Muscle of leg (tissue), 11 donors: Measurements from ENCODE around the gene C1QTNF12. TPM values are rescaled to one million over a fixed set of nuclear protein-coding genes. Genes with fewer than 3 reads are reported as not detected.

Experiments used
- DNase-seq: peaks from one replicate; pipeline ENCODE4 v3.0.0; 2013
- H3K27ac ChIP-seq: one replicate; pipeline ENCODE4 v1.5.1; 2013; ENCODE audit warnings: mild to moderate bottlenecking, low read length, control low read depth
- H3K27me3 ChIP-seq: one replicate; pipeline ENCODE4 v1.6.1; 2013; ENCODE audit warnings: low read length; ENCODE audit not compliant: control insufficient read depth, insufficient read depth
- H3K36me3 ChIP-seq: one replicate; pipeline ENCODE4 v1.6.1; 2013; ENCODE audit warnings: low read length; ENCODE audit not compliant: control insufficient read depth, insufficient read depth
- H3K4me1 ChIP-seq: one replicate; pipeline ENCODE4 v1.6.1; 2013; ENCODE audit warnings: low read length; ENCODE audit not compliant: control insufficient read depth, insufficient read depth
- H3K4me3 ChIP-seq: one replicate; pipeline ENCODE4 v1.5.1; 2013; ENCODE audit warnings: low read length, control low read depth
- H3K9me3 ChIP-seq: replicated peaks from 2 replicates; pipeline ENCODE4 v1.6.1; 2013; ENCODE audit warnings: low read depth, low read length; ENCODE audit not compliant: control insufficient read depth
- WGBS: methylation state at CpG from one replicate; pipeline ENCODE4 v1.1.5; 2013; ENCODE audit warnings: missing lambda C conversion rate; ENCODE audit not compliant: insufficient coverage; 5-methylcytosine and 5-hydroxymethylcytosine counted together
- polyA plus RNA-seq, 8 donors: library from polyadenylated mRNA; unstranded; fragments of 120-200 nt; gene quantifications; one replicate each; pipeline versions ENCODE4 v1.2.1 to v1.2.3, GENCODE V29; 2013; ENCODE audit warnings: inconsistent platforms in 1 of 8, low replicate concordance in 1 of 8; ENCODE audit not compliant: insufficient read length in 8 of 8, insufficient read depth in 1 of 8
- total RNA-seq: library from RNA; stranded (reverse); fragments of 120-200 nt; gene quantifications from one replicate; pipeline ENCODE4 v1.2.4, GENCODE V29; 2013

C1QTNF12 gene
- total and polyA plus RNA-seq, 9 donors: 1.9 to 8.7 (median 4.8) TPM

GRCh38 chr1:1259951-1260600 is 13.6 kb upstream of the C1QTNF12 start:
- no peak overlapping the region for H3K4me3 ChIP-seq
- no peak for DNase-seq
- H3K9me3 ChIP-seq: no peaks in the 10 kb centered on the region
- H3K36me3 ChIP-seq: peaks cover 77% of the 10 kb centered on the region
- no peaks in the 10 kb centered on the region for H3K4me1 ChIP-seq
- WGBS: 81% methylated on average over 26 of the region's 26 CpGs
- no peaks in the 10 kb centered on the region for H3K27me3 ChIP-seq
- H3K27ac ChIP-seq: no peak overlapping the region

DNA sequence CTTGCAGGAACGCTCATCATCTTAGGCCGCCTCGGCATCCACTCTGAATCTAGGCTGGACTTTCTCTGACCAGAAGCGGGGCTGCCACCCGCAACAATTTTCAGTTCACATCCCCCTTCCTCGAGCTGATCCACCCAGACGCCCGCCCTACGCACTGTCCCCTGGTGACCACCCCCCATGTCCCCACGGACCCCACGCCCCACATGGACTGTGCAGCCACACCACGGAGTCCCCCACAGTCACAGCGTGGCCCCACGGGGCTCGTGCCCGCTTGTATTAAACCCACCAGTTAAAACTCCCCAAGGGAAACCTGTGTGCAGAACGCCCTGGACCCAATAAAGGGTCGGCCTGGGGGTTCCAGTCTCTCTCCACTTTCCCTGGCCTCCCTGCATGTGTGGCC is 13.0 kb upstream of the C1QTNF12 start:
- Histone ChIP-seq H3K27ac (no peak overlapping the region), H3K27me3 (no peaks in the 10 kb centered on the region), H3K36me3 (peaks cover 78% of the 10 kb centered on the region), H3K4me1 (no peaks in the 10 kb centered on the region), H3K4me3 (no peak overlapping the region), H3K9me3 (no peaks in the 10 kb centered on the region)
- no peak for DNase-seq
- WGBS: 90% methylated on average over 16 of the region's 18 CpGs

GRCh38 chr1:1259119-1259488 is 12.6 kb upstream of the C1QTNF12 start:
- peaks cover 79% of the 10 kb centered on the region for H3K36me3 ChIP-seq
- H3K9me3 ChIP-seq: no peaks in the 10 kb centered on the region
- DNase-seq: no peak
- H3K4me1 ChIP-seq: no peaks in the 10 kb centered on the region
- WGBS: 94% methylated on average over 22 of the region's 22 CpGs
- H3K27me3 ChIP-seq: no peaks in the 10 kb centered on the region
- H3K4me3 ChIP-seq: no peak overlapping the region
- H3K27ac ChIP-seq: no peak overlapping the region

GRCh38 chr1:1256956-1257871 is 10.7 kb upstream of the C1QTNF12 start:
- WGBS: 88% methylated on average over 22 of the region's 31 CpGs

DNA sequence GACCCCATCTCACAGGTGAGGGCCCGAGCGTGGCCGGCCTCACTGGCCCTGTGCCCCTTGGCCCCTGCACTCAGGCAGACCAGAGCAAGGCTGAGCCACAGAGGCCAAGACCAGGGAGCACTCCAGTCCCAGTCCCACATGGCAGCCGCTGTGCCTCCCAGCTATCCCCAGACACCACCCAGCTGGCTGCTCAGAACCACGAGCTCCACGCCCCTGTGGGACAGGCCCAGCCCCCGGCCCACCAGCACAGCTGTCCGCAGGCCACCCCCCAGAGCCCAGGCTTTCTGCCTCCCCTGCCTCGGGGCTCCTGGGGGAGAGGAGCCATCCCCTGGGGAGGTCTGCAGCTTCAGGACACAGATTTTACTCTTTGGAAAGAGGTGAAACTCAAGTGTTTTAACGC is 9.1 kb upstream of the C1QTNF12 start:
- Histone ChIP-seq H3K27me3 (no peaks in the 10 kb centered on the region), H3K36me3 (peaks cover 70% of the 10 kb centered on the region), H3K4me3 (no peak overlapping the region), H3K9me3 (no peaks in the 10 kb centered on the region), H3K4me1 (no peaks in the 10 kb centered on the region), H3K27ac (no peak overlapping the region)
- DNase-seq: no peak
- 87% methylated on average over 7 of the region's 10 CpGs for WGBS

More at GRCh38 chr1:1256956-1257871, 10.7 kb upstream of the C1QTNF12 start:
- Histone ChIP-seq H3K4me1 (no peaks in the 10 kb centered on the region), H3K4me3 (no peak overlapping the region), H3K9me3 (no peaks in the 10 kb centered on the region), H3K27me3 (no peaks in the 10 kb centered on the region), H3K36me3 (peaks cover 77% of the 10 kb centered on the region), H3K27ac (no peak overlapping the region)
- DNase-seq: no peak

GRCh38 chr1:1255078-1255477 is 8.6 kb upstream of the C1QTNF12 start:
- Histone ChIP-seq H3K27ac (no peak overlapping the region), H3K4me3 (no peak overlapping the region), H3K9me3 (no peaks in the 10 kb centered on the region), H3K4me1 (no peaks in the 10 kb centered on the region), H3K36me3 (peaks cover 65% of the 10 kb centered on the region), H3K27me3 (no peaks in the 10 kb centered on the region)
- 94% methylated on average over 26 of the region's 26 CpGs for WGBS
- no peak for DNase-seq

DNA sequence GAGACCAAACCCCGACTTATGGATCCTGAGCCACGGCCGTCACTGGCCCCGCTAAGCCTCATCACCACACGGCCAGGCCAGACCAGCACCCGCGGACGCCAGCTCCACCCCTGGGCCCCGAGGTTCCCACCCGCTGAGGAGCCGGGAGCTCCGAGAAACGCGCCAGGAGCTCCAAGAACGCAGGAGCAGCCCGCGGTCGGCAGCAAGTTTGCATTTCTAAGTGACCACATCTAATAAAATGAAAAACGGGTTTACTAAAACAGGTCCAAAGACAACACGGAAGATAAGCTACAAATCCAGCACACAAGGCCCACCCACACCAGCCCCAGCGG is 8.1 kb upstream of the C1QTNF12 start:
- Histone ChIP-seq H3K9me3 (no peaks in the 10 kb centered on the region), H3K4me3 (no peak overlapping the region), H3K27me3 (no peaks in the 10 kb centered on the region), H3K27ac (no peak overlapping the region), H3K4me1 (no peaks in the 10 kb centered on the region), H3K36me3 (peaks cover 61% of the 10 kb centered on the region)
- no peak for DNase-seq
- 86% methylated on average over 20 of the region's 21 CpGs for WGBS

DNA sequence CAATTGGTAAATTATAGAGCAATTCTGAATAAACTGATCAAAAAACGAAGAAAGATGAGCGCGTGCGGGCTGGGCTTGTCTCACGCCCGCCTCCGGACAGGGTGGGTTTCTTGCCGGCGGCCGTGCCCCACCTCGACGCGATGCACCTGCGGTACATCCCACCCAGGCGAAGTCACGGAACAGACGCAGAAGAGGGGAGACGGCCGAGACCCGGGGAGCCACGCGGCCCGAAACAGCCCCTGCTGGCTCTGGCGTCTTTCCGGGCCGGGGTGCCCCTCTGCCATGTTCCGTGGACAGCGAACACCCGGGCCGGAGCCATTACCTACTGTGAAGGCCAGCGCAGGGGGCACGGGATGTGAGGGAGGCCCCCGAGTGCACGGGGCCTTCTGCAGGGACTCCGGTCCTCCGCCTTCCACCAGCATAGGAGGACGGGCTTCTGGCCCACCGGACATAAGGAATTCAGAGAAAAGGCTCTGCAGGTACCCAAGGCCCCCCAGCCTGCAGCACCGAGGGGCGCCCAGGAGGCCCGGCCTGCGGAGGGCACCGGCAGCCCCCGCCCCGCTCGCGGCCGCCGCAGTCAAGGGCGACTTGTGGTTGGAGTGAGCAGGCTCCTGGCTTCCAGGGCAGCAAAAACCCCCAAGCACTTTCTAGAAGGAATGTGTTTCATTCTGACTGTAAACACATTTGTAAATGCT is 7.6 kb upstream of the C1QTNF12 start:
- peaks cover 57% of the 10 kb centered on the region for H3K36me3 ChIP-seq
- H3K4me3 ChIP-seq: no peak overlapping the region
- no peak for DNase-seq
- no peak overlapping the region for H3K27ac ChIP-seq
- no peaks in the 10 kb centered on the region for H3K4me1 ChIP-seq
- H3K9me3 ChIP-seq: no peaks in the 10 kb centered on the region
- H3K27me3 ChIP-seq: no peaks in the 10 kb centered on the region
- WGBS: 93% methylated on average over 47 of the region's 50 CpGs

DNA sequence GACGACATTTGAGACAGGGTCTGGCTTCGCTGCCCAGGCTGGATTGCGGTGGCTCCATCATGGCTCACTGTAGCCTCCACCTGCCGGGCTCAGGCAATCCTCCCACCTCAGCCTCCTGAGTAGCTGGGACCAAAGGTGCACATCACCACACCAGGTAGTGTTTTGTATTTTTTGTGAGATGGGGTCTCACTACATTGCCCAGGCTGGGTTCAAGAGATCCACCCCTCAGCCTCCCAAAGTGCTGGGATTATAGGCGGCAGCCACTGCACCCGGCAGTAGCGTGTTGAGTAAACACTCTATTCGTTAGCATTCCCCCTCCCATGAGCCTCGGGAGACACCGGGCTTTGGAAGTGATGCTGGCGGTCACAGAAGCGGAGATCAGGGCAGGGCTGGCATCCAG is 6.8 kb upstream of the C1QTNF12 start:
- no peaks in the 10 kb centered on the region for H3K27me3 ChIP-seq
- no peak overlapping the region for H3K4me3 ChIP-seq
- H3K36me3 ChIP-seq: peaks cover 51% of the 10 kb centered on the region
- H3K9me3 ChIP-seq: no peaks in the 10 kb centered on the region
- no peaks in the 10 kb centered on the region for H3K4me1 ChIP-seq
- no peak overlapping the region for H3K27ac ChIP-seq
- DNase-seq: no peak
- 90% methylated on average over 11 of the region's 12 CpGs for WGBS

DNA sequence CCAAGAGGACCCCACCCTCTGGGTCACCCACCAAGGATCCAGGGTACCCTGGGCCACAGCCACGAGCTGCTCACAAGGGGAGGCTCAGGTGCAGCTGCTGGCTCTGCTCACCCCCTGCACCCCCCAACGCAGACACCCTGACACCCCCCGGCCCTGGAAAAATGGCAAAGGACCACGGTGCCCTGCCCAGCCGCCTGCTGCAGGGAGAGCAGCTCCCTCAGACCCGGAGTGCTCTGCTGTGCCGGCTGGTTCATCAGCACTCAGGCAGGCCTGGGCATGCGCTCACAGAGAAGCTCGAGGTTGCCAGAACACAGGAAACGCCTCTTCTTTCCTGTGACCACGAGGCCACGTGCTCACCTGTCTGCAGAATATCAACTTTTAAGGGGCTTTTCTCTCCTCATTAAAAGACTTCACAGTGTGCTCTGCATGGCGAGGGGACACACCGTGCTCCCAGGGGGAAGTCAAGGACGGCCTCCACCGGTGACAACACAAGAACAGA is 4.3 kb upstream of the C1QTNF12 start:
- peaks cover 11% of the 10 kb centered on the region for H3K4me1 ChIP-seq

More for the DNA sequence above, 4.3 kb upstream of the C1QTNF12 start:
- H3K27me3 ChIP-seq: peaks cover 20% of the 10 kb centered on the region
- no peaks in the 10 kb centered on the region for H3K9me3 ChIP-seq
- WGBS: 69% methylated on average over 16 of the region's 16 CpGs
- H3K4me3 ChIP-seq: no peak overlapping the region
- DNase-seq: no peak
- H3K27ac ChIP-seq: no peak overlapping the region
- peaks cover 36% of the 10 kb centered on the region for H3K36me3 ChIP-seq
